Osteoblast (primary cell): Measurements from ENCODE around the gene PRM2. TPM values are rescaled to one million over a fixed set of nuclear protein-coding genes. Genes with fewer than 3 reads are reported as not detected.

ENCODE experiments used
- DNase-seq: peaks from one replicate; pipeline ENCODE4 v3.0.0; 2011; ENCODE audit warnings: low spot score, mixed read lengths; ENCODE audit not compliant: insufficient read length; ENCODE audit errors: missing footprints
- H2AFZ ChIP-seq: 2 replicates; pipeline ENCODE4 v1.6.0; 2011; ENCODE audit warnings: mild to moderate bottlenecking, low read length
- H3K27ac ChIP-seq: 2 replicates; pipeline ENCODE4 v1.5.1; 2011; ENCODE audit warnings: mild to moderate bottlenecking, low read depth, low read length, moderate library complexity
- H3K27me3 ChIP-seq: 2 replicates; pipeline ENCODE4 v1.6.0; 2012; ENCODE audit warnings: mild to moderate bottlenecking, control low read depth, inconsistent platforms, low read length, moderate library complexity; ENCODE audit not compliant: insufficient read depth
- H3K36me3 ChIP-seq: 2 replicates; pipeline ENCODE4 v1.5.1; 2011; ENCODE audit warnings: mild to moderate bottlenecking, low read length, control low read depth, moderate library complexity; ENCODE audit not compliant: insufficient read depth
- H3K4me1 ChIP-seq: 2 replicates; pipeline ENCODE4 v1.5.1; 2011; ENCODE audit warnings: mild to moderate bottlenecking, low read length, control low read depth, moderate library complexity; ENCODE audit not compliant: insufficient read depth
- H3K4me2 ChIP-seq: 2 replicates; pipeline ENCODE4 v1.6.0; 2011; ENCODE audit warnings: mild to moderate bottlenecking, low read length; ENCODE audit not compliant: insufficient read depth
- H3K4me3 ChIP-seq: fragments of 200-600 bp; sonication (generic); 3 replicates; pipeline ENCODE4 v1.5.1; 2012; ENCODE audit warnings: mild to moderate bottlenecking, low read length, inconsistent platforms; ENCODE audit not compliant: insufficient read depth
- H3K79me2 ChIP-seq: 2 replicates; pipeline ENCODE4 v1.6.0; 2012; ENCODE audit warnings: mild to moderate bottlenecking, low read length, control low read depth, inconsistent platforms; ENCODE audit not compliant: insufficient read depth
- H3K9me3 ChIP-seq: 2 replicates; pipeline ENCODE4 v1.5.1; 2011; ENCODE audit warnings: low read depth, low read length, control low read depth
- H4K20me1 ChIP-seq: 2 replicates; pipeline ENCODE4 v1.6.0; 2012; ENCODE audit warnings: mild to moderate bottlenecking, low read length, control low read depth; ENCODE audit not compliant: insufficient read depth
- CTCF ChIP-seq: IDR thresholded peaks from 2 replicates; pipeline ENCODE4 v1.5.1; 2011; ENCODE audit warnings: mild to moderate bottlenecking, low read depth, low read length, moderate library complexity; ENCODE audit errors: extremely low read depth
- total RNA-seq: library from RNA; depleted of rRNA; stranded (reverse); fragments of >200 nt; gene quantifications from 2 replicates; pipeline ENCODE4 v1.2.3, GENCODE V29; 2012

Gene PRM2
- total RNA-seq, 1 donor: not detected

- Histone ChIP-seq H3K4me1 (peaks cover 7% of the 10 kb centered on the region), H3K27me3 (no peaks in the 10 kb centered on the region), H4K20me1 (no peaks in the 10 kb centered on the region), H3K27ac (no peak overlapping the region), H2AFZ (no peak overlapping the region), H3K9me3 (no peaks in the 10 kb centered on the region), H3K36me3 (no peaks in the 10 kb centered on the region), H3K4me2 (no peak overlapping the region), H3K79me2 (no peaks in the 10 kb centered on the region), H3K4me3 (no peak overlapping the region)
- TF ChIP-seq CTCF: no peak
- no peak for DNase-seq
These were observed 46.5 kb upstream of the PRM2 start for GRCh38 chr16:11322823-11323222.

- Histone ChIP-seq H4K20me1 (no peaks in the 10 kb centered on the region), H2AFZ (no peak overlapping the region), H3K4me1 (peaks cover 5% of the 10 kb centered on the region), H3K9me3 (no peaks in the 10 kb centered on the region), H3K4me2 (no peak overlapping the region), H3K27me3 (no peaks in the 10 kb centered on the region), H3K27ac (no peak overlapping the region), H3K79me2 (no peaks in the 10 kb centered on the region), H3K4me3 (no peak overlapping the region), H3K36me3 (no peaks in the 10 kb centered on the region)
- DNase-seq: no peak
- no peak for TF ChIP-seq CTCF
These were observed 45.4 kb upstream of the PRM2 start for GRCh38 chr16:11321662-11322061.

GRCh38 chr16:11320170-11320569 is 43.9 kb upstream of the PRM2 start:
- Histone ChIP-seq H3K27ac (no peak overlapping the region), H4K20me1 (no peaks in the 10 kb centered on the region), H3K4me2 (no peak overlapping the region), H3K9me3 (no peaks in the 10 kb centered on the region), H3K36me3 (no peaks in the 10 kb centered on the region), H3K27me3 (no peaks in the 10 kb centered on the region), H2AFZ (no peak overlapping the region), H3K4me3 (no peak overlapping the region), H3K4me1 (no peaks in the 10 kb centered on the region), H3K79me2 (no peaks in the 10 kb centered on the region)
- DNase-seq: peak; percentile 68
- no peak for TF ChIP-seq CTCF

- no peak overlapping the region for H3K4me3 ChIP-seq
These were observed 43.4 kb upstream of the PRM2 start for GRCh38 chr16:11319529-11320146.

More at GRCh38 chr16:11319529-11320146, 43.4 kb upstream of the PRM2 start:
- no peaks in the 10 kb centered on the region for H3K27me3 ChIP-seq
- no peaks in the 10 kb centered on the region for H3K9me3 ChIP-seq
- H3K4me2 ChIP-seq: no peak overlapping the region
- peak; percentile 27 for DNase-seq
- H4K20me1 ChIP-seq: no peaks in the 10 kb centered on the region
- H3K27ac ChIP-seq: no peak overlapping the region
- H3K79me2 ChIP-seq: no peaks in the 10 kb centered on the region
- H2AFZ ChIP-seq: no peak overlapping the region
- no peaks in the 10 kb centered on the region for H3K4me1 ChIP-seq
- H3K36me3 ChIP-seq: no peaks in the 10 kb centered on the region
- no peak for TF ChIP-seq CTCF
